H9 (cell line): ENCODE data around the gene PRLHR. TPM values are rescaled to one million over a fixed set of nuclear protein-coding genes. Genes with fewer than 3 reads are reported as not detected.

ENCODE experiments used
- DNase-seq: peaks from one replicate; pipeline ENCODE4 v3.0.0-alpha.2; 2017
- H2AFZ ChIP-seq: one replicate; pipeline ENCODE4 v1.6.1; 2013; ENCODE audit warnings: mild to moderate bottlenecking, low read length, control low read depth, moderate library complexity
- H2AK5ac ChIP-seq: 2 replicates; pipeline ENCODE4 v1.6.1; 2013; ENCODE audit warnings: low read length, control low read depth, mixed read lengths; ENCODE audit not compliant: insufficient read length
- H2BK120ac ChIP-seq: one replicate; pipeline ENCODE4 v1.6.1; 2013; ENCODE audit warnings: low read depth, mild to moderate bottlenecking, low read length, control low read depth, inconsistent platforms; ENCODE audit not compliant: poor library complexity, severe bottlenecking
- H2BK12ac ChIP-seq: 2 replicates; pipeline ENCODE4 v1.6.1; 2013; ENCODE audit warnings: low read length, control low read depth, mixed read lengths, low read depth; ENCODE audit not compliant: insufficient read length
- H2BK15ac ChIP-seq: 2 replicates; pipeline ENCODE4 v1.6.1; 2013; ENCODE audit warnings: low read depth, low read length, control low read depth
- H2BK20ac ChIP-seq: one replicate; pipeline ENCODE4 v1.6.1; 2013; ENCODE audit warnings: low read depth, mild to moderate bottlenecking, low read length, control low read depth, inconsistent platforms; ENCODE audit not compliant: poor library complexity, severe bottlenecking
- H2BK5ac ChIP-seq: 2 replicates; pipeline ENCODE4 v1.6.1; 2013; ENCODE audit warnings: low read length, control low read depth, mixed read lengths; ENCODE audit not compliant: insufficient read length
- H3K14ac ChIP-seq: 2 replicates; pipeline ENCODE4 v1.6.1; 2013; ENCODE audit warnings: low read length, control low read depth; ENCODE audit not compliant: insufficient read depth
- H3K18ac ChIP-seq: 2 replicates; pipeline ENCODE4 v1.6.1; 2013; ENCODE audit warnings: low read depth, mild to moderate bottlenecking, mixed read lengths, low read length, control low read depth; ENCODE audit not compliant: insufficient read length
- H3K23ac ChIP-seq: 2 replicates; pipeline ENCODE4 v1.6.1; 2013; ENCODE audit warnings: low read length, control low read depth, mixed read lengths, low read depth; ENCODE audit not compliant: insufficient read length
- H3K23me2 ChIP-seq: 2 replicates; pipeline ENCODE4 v1.6.1; 2013; ENCODE audit warnings: low read depth, mild to moderate bottlenecking, mixed read lengths, low read length, control low read depth; ENCODE audit not compliant: insufficient read length, poor library complexity, severe bottlenecking
- H3K27ac ChIP-seq: 2 replicates; pipeline ENCODE4 v1.5.1; 2013; ENCODE audit warnings: low read length, control low read depth, mixed read lengths, low read depth; ENCODE audit not compliant: insufficient read length
- H3K27me3 ChIP-seq: 2 replicates; pipeline ENCODE4 v1.6.1; 2013; ENCODE audit warnings: low read length, control low read depth, inconsistent platforms; ENCODE audit not compliant: insufficient read depth
- H3K4ac ChIP-seq: 2 replicates; pipeline ENCODE4 v1.6.1; 2013; ENCODE audit warnings: low read depth, mild to moderate bottlenecking, control low read depth, inconsistent platforms, low read length, moderate library complexity
- H3K4me1 ChIP-seq: 2 replicates; pipeline ENCODE4 v1.6.1; 2013; ENCODE audit warnings: low read length, control low read depth, inconsistent platforms; ENCODE audit not compliant: insufficient read depth
- H3K4me2 ChIP-seq: 2 replicates; pipeline ENCODE4 v1.6.1; 2013; ENCODE audit warnings: low read length, control low read depth, mixed read lengths; ENCODE audit not compliant: insufficient read length, insufficient read depth
- H3K56ac ChIP-seq: 2 replicates; pipeline ENCODE4 v1.6.1; 2013; ENCODE audit warnings: low read depth, mild to moderate bottlenecking, mixed read lengths, low read length, control low read depth; ENCODE audit not compliant: insufficient read length
- H3K79me1 ChIP-seq: 2 replicates; pipeline ENCODE4 v1.6.1; 2013; ENCODE audit warnings: low read depth, mild to moderate bottlenecking, moderate library complexity, low read length, control low read depth, inconsistent platforms; ENCODE audit not compliant: insufficient read depth, poor library complexity, severe bottlenecking
- H3K79me2 ChIP-seq: 2 replicates; pipeline ENCODE4 v1.6.1; 2013; ENCODE audit warnings: low read length, control low read depth, inconsistent platforms; ENCODE audit not compliant: insufficient read depth
- H3K9ac ChIP-seq: 2 replicates; pipeline ENCODE4 v1.6.1; 2013; ENCODE audit warnings: low read length, control low read depth, mixed read lengths; ENCODE audit not compliant: insufficient read length; ENCODE audit errors: extremely low read depth
- H3K9me3 ChIP-seq: one replicate; pipeline ENCODE4 v1.6.1; 2013; ENCODE audit warnings: low read depth, low read length, inconsistent platforms; ENCODE audit not compliant: control insufficient read depth
- H3T11ph ChIP-seq: one replicate; pipeline ENCODE4 v1.6.1; 2013; ENCODE audit warnings: mild to moderate bottlenecking, low read length, control low read depth, inconsistent platforms
- H4K20me1 ChIP-seq: one replicate; pipeline ENCODE4 v1.6.1; 2013; ENCODE audit not compliant: control insufficient read depth, insufficient read length, insufficient read depth
- H4K5ac ChIP-seq: 2 replicates; pipeline ENCODE4 v1.6.1; 2013; ENCODE audit warnings: low read depth, mild to moderate bottlenecking, mixed read lengths, low read length, control low read depth; ENCODE audit not compliant: insufficient read length
- H4K8ac ChIP-seq: replicated peaks from 2 replicates; pipeline ENCODE4 v1.6.1; 2013; ENCODE audit warnings: low read length, control low read depth, mixed read lengths, low read depth; ENCODE audit not compliant: insufficient read length
- H4K91ac ChIP-seq: 2 replicates; pipeline ENCODE4 v1.6.1; 2013; ENCODE audit warnings: low read depth, mild to moderate bottlenecking, moderate library complexity, mixed read lengths, low read length, control low read depth; ENCODE audit not compliant: insufficient read length
- H3K27ac Mint-ChIP-seq, 3 experiments: 2 replicates in 2 of 3; 3 replicates in 1 of 3; pipeline ENCODE4 v1.8.0; 2020 to 2021; ENCODE audit warnings: mixed read lengths in 3 of 3, mild to moderate bottlenecking in 1 of 3, moderate library complexity in 1 of 3
- H3K27me3 Mint-ChIP-seq: 2 replicates; pipeline ENCODE4 v1.8.0; 2021; ENCODE audit warnings: low read depth, mild to moderate bottlenecking, moderate library complexity, mixed read lengths
- H3K36me3 Mint-ChIP-seq, 3 experiments: 2 replicates in 2 of 3; 3 replicates in 1 of 3; pipeline ENCODE4 v1.8.0; 2020 to 2021; ENCODE audit warnings: low read depth in 3 of 3, mixed read lengths in 3 of 3; ENCODE audit not compliant: insufficient read depth in 1 of 3
- H3K4me1 Mint-ChIP-seq, 2 experiments: 2 replicates each; pipeline ENCODE4 v1.8.0; 2020; ENCODE audit warnings: mixed read lengths in 2 of 2
- H3K4me3 Mint-ChIP-seq, 2 experiments: 2 replicates in 1 of 2; 3 replicates in 1 of 2; pipeline ENCODE4 v1.8.0; 2020 to 2021; ENCODE audit warnings: mild to moderate bottlenecking in 2 of 2, mixed read lengths in 2 of 2, moderate library complexity in 1 of 2
- H3K9me3 Mint-ChIP-seq, 2 experiments: 2 replicates in 1 of 2; 3 replicates in 1 of 2; pipeline ENCODE4 v1.8.0; 2020; ENCODE audit warnings: mild to moderate bottlenecking in 2 of 2, mixed read lengths in 2 of 2, moderate library complexity in 1 of 2
- WGBS: extraction: QIAGEN DNeasy Blood & Tissue Kit; methylation state at CpG from one replicate; pipeline ENCODE4 v1.1.7; 2013; ENCODE audit warnings: missing lambda C conversion rate, low lambda C conversion rate, mixed read lengths; ENCODE audit not compliant: insufficient read length; ENCODE audit errors: extremely low coverage; 5-methylcytosine and 5-hydroxymethylcytosine counted together
- total RNA-seq: library from RNA; stranded (reverse); gene quantifications from 2 replicates; pipeline ENCODE4 v1.2.1, GENCODE V29; 2021
- TF ChIP-seq, protein P1 (sequence below): fragments of 200-600 bp; sonication (generic); conservative IDR thresholded peaks from 3 replicates; pipeline ENCODE4 v1.8.0; 2021; ENCODE audit warnings: antibody characterized with exemption, mild to moderate bottlenecking

PRLHR gene
- total RNA-seq, 1 experiment from 2014 or later: not detected

DNA sequence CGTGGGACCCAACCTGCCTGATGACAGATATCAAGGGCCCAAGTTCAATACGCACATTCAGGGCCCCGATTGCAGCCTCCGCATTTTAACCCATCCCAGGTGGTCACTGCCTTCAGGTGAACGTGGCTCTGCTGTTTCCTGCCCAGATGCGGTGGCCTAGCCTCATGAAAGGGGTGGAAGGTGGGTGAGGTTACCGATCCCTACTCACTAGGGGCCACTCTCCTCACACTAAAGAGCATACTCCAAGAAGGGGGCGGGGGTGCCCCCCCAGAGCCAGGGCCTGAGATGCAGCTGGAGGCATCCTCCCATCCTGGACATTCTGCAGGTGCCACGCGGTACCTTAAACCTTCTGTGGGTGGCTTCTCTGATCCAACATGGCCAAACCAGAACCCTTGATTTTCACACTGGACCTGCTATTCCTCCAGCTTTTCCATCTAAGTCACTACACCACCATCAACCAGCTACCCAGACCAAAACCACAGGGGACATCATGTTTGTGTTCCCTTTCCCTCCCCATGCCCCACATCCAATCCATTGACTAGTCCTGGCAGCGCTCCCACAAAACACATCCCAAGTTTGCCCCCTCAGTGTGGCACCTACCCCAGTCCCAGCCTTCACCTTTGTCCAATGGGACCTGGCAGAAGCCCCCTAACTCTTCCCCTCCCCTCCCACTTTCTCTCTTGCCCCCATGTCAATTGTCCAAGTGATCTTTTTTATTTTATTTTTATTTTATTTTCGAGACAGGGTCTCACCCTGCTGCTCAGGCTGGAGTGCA, 30.0 kb downstream of the PRLHR start:
- Mint-ChIP-seq H3K9me3 (peaks cover 17 to 18% of the 10 kb centered on the region in 2 experiments), H3K4me3 (no peak overlapping the region), H3K36me3 (peaks cover 0 to 22% (median 9%) of the 10 kb centered on the region in 3 experiments; a peak in 4 of 7 replicates), H3K27ac (no peak overlapping the region), H3K27me3 (peaks cover 2% of the 10 kb centered on the region; the same call in 1 of the 2 replicates), H3K4me1 (peaks cover 9 to 12% of the 10 kb centered on the region in 2 experiments)
- no peaks in the 10 kb centered on the region for H3K4me1 ChIP-seq
- no peak overlapping the region for H3K56ac ChIP-seq
- no peak overlapping the region for H4K8ac ChIP-seq
- H3K27me3 ChIP-seq: no peaks in the 10 kb centered on the region
- H3K79me2 ChIP-seq: no peaks in the 10 kb centered on the region
- H3K14ac ChIP-seq: no peak overlapping the region; the same call in 1 of the 2 replicates
- no peak overlapping the region for H2BK15ac ChIP-seq
- no peak overlapping the region for H3K23ac ChIP-seq
- H2AK5ac ChIP-seq: no peak overlapping the region
- TF ChIP-seq, protein P1, sequence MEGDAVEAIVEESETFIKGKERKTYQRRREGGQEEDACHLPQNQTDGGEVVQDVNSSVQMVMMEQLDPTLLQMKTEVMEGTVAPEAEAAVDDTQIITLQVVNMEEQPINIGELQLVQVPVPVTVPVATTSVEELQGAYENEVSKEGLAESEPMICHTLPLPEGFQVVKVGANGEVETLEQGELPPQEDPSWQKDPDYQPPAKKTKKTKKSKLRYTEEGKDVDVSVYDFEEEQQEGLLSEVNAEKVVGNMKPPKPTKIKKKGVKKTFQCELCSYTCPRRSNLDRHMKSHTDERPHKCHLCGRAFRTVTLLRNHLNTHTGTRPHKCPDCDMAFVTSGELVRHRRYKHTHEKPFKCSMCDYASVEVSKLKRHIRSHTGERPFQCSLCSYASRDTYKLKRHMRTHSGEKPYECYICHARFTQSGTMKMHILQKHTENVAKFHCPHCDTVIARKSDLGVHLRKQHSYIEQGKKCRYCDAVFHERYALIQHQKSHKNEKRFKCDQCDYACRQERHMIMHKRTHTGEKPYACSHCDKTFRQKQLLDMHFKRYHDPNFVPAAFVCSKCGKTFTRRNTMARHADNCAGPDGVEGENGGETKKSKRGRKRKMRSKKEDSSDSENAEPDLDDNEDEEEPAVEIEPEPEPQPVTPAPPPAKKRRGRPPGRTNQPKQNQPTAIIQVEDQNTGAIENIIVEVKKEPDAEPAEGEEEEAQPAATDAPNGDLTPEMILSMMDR: no peak
- no peak overlapping the region for H4K91ac ChIP-seq
- no peak overlapping the region for H2BK5ac ChIP-seq
- H2AFZ ChIP-seq: no peak overlapping the region
- H4K20me1 ChIP-seq: no peaks in the 10 kb centered on the region
- no peak overlapping the region for H3K4ac ChIP-seq
- H3T11ph ChIP-seq: no peak overlapping the region
- no CpG with 5 or more reads among the region's 12 CpGs for WGBS
- no peak overlapping the region for H2BK120ac ChIP-seq
- no peak overlapping the region for H2BK12ac ChIP-seq
- H3K79me1 ChIP-seq: no peaks in the 10 kb centered on the region
- no peak overlapping the region for H3K27ac ChIP-seq
- H3K9ac ChIP-seq: no peak overlapping the region
- no peak overlapping the region for H3K18ac ChIP-seq
- H3K4me2 ChIP-seq: no peak overlapping the region
- H3K23me2 ChIP-seq: no peaks in the 10 kb centered on the region
- no peak overlapping the region for H2BK20ac ChIP-seq
- no peak for DNase-seq
- H3K9me3 ChIP-seq: no peaks in the 10 kb centered on the region
- no peak overlapping the region for H4K5ac ChIP-seq
